Stimulated activated CD4-positive, alpha-beta T cell treated with anti-CD3 and anti-CD28 coated beads, Interleukin-4, amount 100 ng/mL, for 4 hours (primary cell): Measurements from ENCODE around the gene CDKN2B-AS1.
A peak's percentile ranks its signal among the peaks of the same experiment; 100 is the strongest.
"Not testable (repeated sequence)": the region's sequence is repeated elsewhere in the genome, so short reads cannot be mapped to it uniquely, and the experiment has no call there.

Experiments
- DNase-seq, 2 experiments: peaks; one replicate each; pipeline ENCODE4 v3.0.0-alpha.2; 2020

CDKN2B-AS1 gene

GRCh38 chr9:22046243-22046885, 51.8 kb downstream of the CDKN2B-AS1 start:
- DNase-seq = no peak

- DNase-seq = no peak
These were observed 53.0 kb downstream of the CDKN2B-AS1 start for GRCh38 chr9:22047596-22047995.

- no peak for DNase-seq
These were observed 54.8 kb downstream of the CDKN2B-AS1 start for GRCh38 chr9:22049411-22049810.

- DNase-seq = no peak
These were observed 56.3 kb downstream of the CDKN2B-AS1 start for GRCh38 chr9:22050924-22051323.

GRCh38 chr9:22052376-22052945, 57.9 kb downstream of the CDKN2B-AS1 start:
- peak in 1 of 2 experiments; percentile 3 for DNase-seq

GRCh38 chr9:22053178-22053577, 58.6 kb downstream of the CDKN2B-AS1 start:
- DNase-seq = no peak

- DNase-seq = no peak
These were observed 59.5 kb downstream of the CDKN2B-AS1 start for GRCh38 chr9:22054076-22054475.

GRCh38 chr9:22054529-22054928, 59.9 kb downstream of the CDKN2B-AS1 start:
- DNase-seq = no peak

GRCh38 chr9:22055090-22055489, 60.5 kb downstream of the CDKN2B-AS1 start:
- DNase-seq = no peak

GRCh38 chr9:22056402-22056801, 61.8 kb downstream of the CDKN2B-AS1 start:
- DNase-seq = no peak

GRCh38 chr9:22057972-22058371, 63.4 kb downstream of the CDKN2B-AS1 start:
- not testable (repeated sequence) for DNase-seq

- no peak for DNase-seq
These were observed 66.3 kb downstream of the CDKN2B-AS1 start for GRCh38 chr9:22060831-22061383.

GRCh38 chr9:22064957-22065356, 70.4 kb downstream of the CDKN2B-AS1 start:
- DNase-seq = no peak

- no peak for DNase-seq
These were observed 71.0 kb downstream of the CDKN2B-AS1 start for GRCh38 chr9:22065431-22066200.

GRCh38 chr9:22067196-22067595, 72.6 kb downstream of the CDKN2B-AS1 start:
- no peak for DNase-seq

- no peak for DNase-seq
These were observed 73.8 kb downstream of the CDKN2B-AS1 start for GRCh38 chr9:22068369-22068768.

GRCh38 chr9:22073349-22073748, 78.8 kb downstream of the CDKN2B-AS1 start:
- no peak for DNase-seq

GRCh38 chr9:22078081-22078480, 83.5 kb downstream of the CDKN2B-AS1 start:
- DNase-seq = no peak

GRCh38 chr9:22079873-22080341, 85.3 kb downstream of the CDKN2B-AS1 start:
- DNase-seq = peak; percentile 16 to 36

- no peak for DNase-seq
These were observed 89.9 kb downstream of the CDKN2B-AS1 start for GRCh38 chr9:22084336-22085035.

- no peak for DNase-seq
These were observed 93.6 kb downstream of the CDKN2B-AS1 start for GRCh38 chr9:22088053-22088716.

GRCh38 chr9:22088717-22089061, 94.1 kb downstream of the CDKN2B-AS1 start:
- no peak for DNase-seq

- no peak for DNase-seq
These were observed 103.1 kb downstream of the CDKN2B-AS1 start for GRCh38 chr9:22097707-22098106.
